GM19328 (cell line): ENCODE data around the gene BMPER.

ENCODE experiments used
- ATAC-seq: cut with Tn5 transposase; IDR thresholded peaks from one replicate; pipeline ENCODE4 v1.9.1; 2021; ENCODE audit warnings: mild to moderate bottlenecking, moderate library complexity; ENCODE audit not compliant: unreplicated experiment

The BMPER gene

GRCh38 chr7:33921216-33921938 is 16.0 kb downstream of the BMPER start:
- ATAC-seq, result no peak

- ATAC-seq, result no peak
These were observed 17.5 kb downstream of the BMPER start for GRCh38 chr7:33922820-33923219.

GRCh38 chr7:33923440-33924229 is 18.3 kb downstream of the BMPER start:
- no peak for ATAC-seq

GRCh38 chr7:33926535-33926934 is 21.2 kb downstream of the BMPER start:
- ATAC-seq, result no peak

- ATAC-seq, result no peak
These were observed 23.6 kb downstream of the BMPER start for GRCh38 chr7:33928986-33929385.

GRCh38 chr7:33932221-33932620 is 26.9 kb downstream of the BMPER start:
- no peak for ATAC-seq

GRCh38 chr7:33932832-33933468 is 27.6 kb downstream of the BMPER start:
- peak; percentile 65 for ATAC-seq

- no peak for ATAC-seq
These were observed 28.4 kb downstream of the BMPER start for GRCh38 chr7:33933611-33934281.

- ATAC-seq, result no peak
These were observed 29.1 kb downstream of the BMPER start for GRCh38 chr7:33934391-33934790.

- ATAC-seq, result no peak
These were observed 31.2 kb downstream of the BMPER start for GRCh38 chr7:33936503-33936902.

GRCh38 chr7:33937871-33938270 is 32.5 kb downstream of the BMPER start:
- no peak for ATAC-seq

GRCh38 chr7:33939121-33939520 is 33.8 kb downstream of the BMPER start:
- no peak for ATAC-seq

GRCh38 chr7:33940503-33940902 is 35.2 kb downstream of the BMPER start:
- no peak for ATAC-seq

GRCh38 chr7:33941418-33941817 is 36.1 kb downstream of the BMPER start:
- ATAC-seq, result no peak

- no peak for ATAC-seq
These were observed 40.9 kb downstream of the BMPER start for GRCh38 chr7:33946094-33946699.

- no peak for ATAC-seq
These were observed 44.8 kb downstream of the BMPER start for GRCh38 chr7:33950047-33950714.

- no peak for ATAC-seq
These were observed 47.5 kb downstream of the BMPER start for GRCh38 chr7:33952824-33953223.

- ATAC-seq, result no peak
These were observed 52.8 kb downstream of the BMPER start for GRCh38 chr7:33958104-33958503.

GRCh38 chr7:33959676-33960075 is 54.3 kb downstream of the BMPER start:
- no peak for ATAC-seq

GRCh38 chr7:33961948-33962347 is 56.6 kb downstream of the BMPER start:
- no peak for ATAC-seq
